Nephron (organoid): Measurements from ENCODE around the gene HACD1.

Experiments
- H3K27ac Mint-ChIP-seq, 3 experiments: 2 replicates each; pipeline ENCODE4 v1.8.0; 2020; ENCODE audit warnings: mixed read lengths in 3 of 3, mild to moderate bottlenecking in 2 of 3, moderate library complexity in 1 of 3
- H3K27me3 Mint-ChIP-seq: 2 replicates; pipeline ENCODE4 v1.8.0; 2021; ENCODE audit warnings: low read depth, mild to moderate bottlenecking, moderate library complexity, mixed read lengths
- H3K36me3 Mint-ChIP-seq: 2 replicates; pipeline ENCODE4 v1.8.0; 2020; ENCODE audit warnings: low read depth, mixed read lengths
- H3K4me1 Mint-ChIP-seq: 2 replicates; pipeline ENCODE4 v1.8.0; 2020; ENCODE audit warnings: mixed read lengths
- H3K4me3 Mint-ChIP-seq, 3 experiments: 2 replicates each; pipeline ENCODE4 v1.8.0; 2020; ENCODE audit warnings: mild to moderate bottlenecking in 3 of 3, mixed read lengths in 3 of 3, moderate library complexity in 2 of 3
- H3K9me3 Mint-ChIP-seq: 2 replicates; pipeline ENCODE4 v1.8.0; 2020; ENCODE audit warnings: mixed read lengths
- CTCF ChIP-seq, 3 experiments: fragments of 200-600 bp; sonication (generic); IDR thresholded peaks; one replicate each; pipeline ENCODE4 v1.5.0; 2021; ENCODE audit warnings: antibody characterized with exemption in 3 of 3; ENCODE audit not compliant: unreplicated experiment in 3 of 3

Gene HACD1

GRCh38 chr10:17660921-17661320, 43.7 kb upstream of the HACD1 start:
- H3K4me3 Mint-ChIP-seq: no peak overlapping the region
- H3K4me1 Mint-ChIP-seq: no peaks in the 10 kb centered on the region
- no peaks in the 10 kb centered on the region for H3K27me3 Mint-ChIP-seq
- no peak overlapping the region for H3K27ac Mint-ChIP-seq
- no peak for TF ChIP-seq CTCF (IDR thresholded peaks at IDR 0.05; ENCODE audit: unreplicated experiment in 3 of 3)
- peaks cover 44% of the 10 kb centered on the region for H3K36me3 Mint-ChIP-seq
- H3K9me3 Mint-ChIP-seq: peaks cover 20% of the 10 kb centered on the region

- Mint-ChIP-seq H3K27ac (no peak overlapping the region), H3K9me3 (peaks cover 26% of the 10 kb centered on the region), H3K4me3 (no peak overlapping the region), H3K4me1 (no peaks in the 10 kb centered on the region), H3K27me3 (no peaks in the 10 kb centered on the region), H3K36me3 (peaks cover 58% of the 10 kb centered on the region)
- TF ChIP-seq CTCF (IDR thresholded peaks at IDR 0.05; ENCODE audit: unreplicated experiment in 3 of 3): no peak
Measured at GRCh38 chr10:17659365-17659764, 42.2 kb upstream of the HACD1 start.

GRCh38 chr10:17657103-17657500, 39.9 kb upstream of the HACD1 start:
- no peak overlapping the region for H3K27ac Mint-ChIP-seq
- H3K9me3 Mint-ChIP-seq: peaks cover 34% of the 10 kb centered on the region
- no peaks in the 10 kb centered on the region for H3K27me3 Mint-ChIP-seq
- no peaks in the 10 kb centered on the region for H3K4me1 Mint-ChIP-seq
- no peak overlapping the region for H3K4me3 Mint-ChIP-seq
- H3K36me3 Mint-ChIP-seq: peaks cover 72% of the 10 kb centered on the region
- TF ChIP-seq CTCF (IDR thresholded peaks at IDR 0.05; ENCODE audit: unreplicated experiment in 3 of 3): no peak

- TF ChIP-seq CTCF (IDR thresholded peaks at IDR 0.05; ENCODE audit: unreplicated experiment in 3 of 3): no peak
- no peak overlapping the region for H3K4me3 Mint-ChIP-seq
- H3K27ac Mint-ChIP-seq: no peak overlapping the region
- peaks cover 72% of the 10 kb centered on the region for H3K36me3 Mint-ChIP-seq
- H3K4me1 Mint-ChIP-seq: no peaks in the 10 kb centered on the region
- no peaks in the 10 kb centered on the region for H3K27me3 Mint-ChIP-seq
- H3K9me3 Mint-ChIP-seq: peaks cover 34% of the 10 kb centered on the region
Measured at GRCh38 chr10:17655567-17656146, 38.5 kb upstream of the HACD1 start.

- H3K27me3 Mint-ChIP-seq: no peaks in the 10 kb centered on the region
- peaks cover 34% of the 10 kb centered on the region for H3K9me3 Mint-ChIP-seq
- TF ChIP-seq CTCF (IDR thresholded peaks at IDR 0.05; ENCODE audit: unreplicated experiment in 3 of 3): no peak
- H3K27ac Mint-ChIP-seq: no peak overlapping the region
- no peak overlapping the region for H3K4me3 Mint-ChIP-seq
- no peaks in the 10 kb centered on the region for H3K4me1 Mint-ChIP-seq
- H3K36me3 Mint-ChIP-seq: peaks cover 77% of the 10 kb centered on the region
Measured at GRCh38 chr10:17655009-17655408, 37.8 kb upstream of the HACD1 start.

GRCh38 chr10:17652585-17652984, 35.4 kb upstream of the HACD1 start:
- peaks cover 27% of the 10 kb centered on the region for H3K9me3 Mint-ChIP-seq
- H3K36me3 Mint-ChIP-seq: peaks cover 79% of the 10 kb centered on the region
- H3K27ac Mint-ChIP-seq: no peak overlapping the region
- H3K4me1 Mint-ChIP-seq: no peaks in the 10 kb centered on the region
- no peaks in the 10 kb centered on the region for H3K27me3 Mint-ChIP-seq
- H3K4me3 Mint-ChIP-seq: no peak overlapping the region
- no peak for TF ChIP-seq CTCF (IDR thresholded peaks at IDR 0.05; ENCODE audit: unreplicated experiment in 3 of 3)
